Dermis microvascular lymphatic vessel endothelial cell (primary cell): ENCODE data around the gene ZNF619. TPM values are rescaled to one million over a fixed set of nuclear protein-coding genes. Genes with fewer than 3 reads are reported as not detected.

Experiments used
- DNase-seq, 2 donors: peaks; one replicate each; pipeline versions ENCODE4 v3.0.0 to v3.0.0-alpha.2; 2010; ENCODE audit warnings: low read depth in 2 of 2
- total RNA-seq: library from RNA; depleted of rRNA; stranded (reverse); fragments of >200 nt; gene quantifications from 2 replicates; pipeline ENCODE4 v1.2.1, GENCODE V29; 2014

The ZNF619 gene
- total RNA-seq, 1 donor from 2014 or later: 5.8 TPM

GRCh38 chr3:40528426-40528825 is 51.5 kb downstream of the ZNF619 start:
- DNase-seq: no peak

- DNase-seq: no peak
These were observed 55.3 kb downstream of the ZNF619 start for GRCh38 chr3:40532252-40532651.

- no peak for DNase-seq
These were observed 57.4 kb downstream of the ZNF619 start for GRCh38 chr3:40534283-40534682.

Other genes starting within 250 kb of the ZNF619 start
- 11.9 and 13.4 TPM in 2 replicates for gene EIF1B, start 167.4 kb upstream of the ZNF619 start, total RNA-seq
- gene ENTPD3, start 89.9 kb upstream of the ZNF619 start, total RNA-seq: 0.13 TPM in 1 of 2 replicates, not detected in the other
- 332 and 363 TPM in 2 replicates for gene RPL14, start 19.8 kb upstream of the ZNF619 start, total RNA-seq
- gene ZNF620, start 28.9 kb downstream of the ZNF619 start, total RNA-seq: 5.6 and 5.8 TPM in 2 replicates
- 7.2 and 7.7 TPM in 2 replicates for gene ZNF621, start 47.8 kb downstream of the ZNF619 start, total RNA-seq